IPS-15b (cell line): ENCODE results near the gene TTYH1.

ENCODE experiments used
- H3K27me3 ChIP-seq: one replicate; pipeline ENCODE4 v1.6.1; 2013; ENCODE audit warnings: low read length; ENCODE audit not compliant: control insufficient read depth, insufficient read depth
- H3K36me3 ChIP-seq: one replicate; pipeline ENCODE4 v1.6.1; 2013; ENCODE audit warnings: low read length; ENCODE audit not compliant: control insufficient read depth, insufficient read depth
- H3K4me1 ChIP-seq: one replicate; pipeline ENCODE4 v1.6.1; 2013; ENCODE audit warnings: mild to moderate bottlenecking, low read length; ENCODE audit not compliant: control insufficient read depth, insufficient read depth
- H3K4me3 ChIP-seq: one replicate; pipeline ENCODE4 v1.5.1; 2013; ENCODE audit warnings: low read depth, low read length
- H3K9ac ChIP-seq: one replicate; pipeline ENCODE4 v1.6.1; 2013; ENCODE audit warnings: low read depth, mild to moderate bottlenecking, low read length
- H3K9me3 ChIP-seq: one replicate; pipeline ENCODE4 v1.6.1; 2013; ENCODE audit warnings: mild to moderate bottlenecking, low read length; ENCODE audit not compliant: control insufficient read depth, insufficient read depth

TTYH1 gene

GRCh38 chr19:54399189-54399588, 16.1 kb upstream of the TTYH1 start:
- H3K36me3 ChIP-seq = no peaks in the 10 kb centered on the region
- H3K9ac ChIP-seq = no peak overlapping the region
- no peaks in the 10 kb centered on the region for H3K9me3 ChIP-seq
- no peak overlapping the region for H3K4me3 ChIP-seq
- no peaks in the 10 kb centered on the region for H3K27me3 ChIP-seq
- H3K4me1 ChIP-seq = no peaks in the 10 kb centered on the region

- Histone ChIP-seq H3K36me3 (no peaks in the 10 kb centered on the region), H3K4me1 (no peaks in the 10 kb centered on the region), H3K27me3 (no peaks in the 10 kb centered on the region), H3K4me3 (no peak overlapping the region), H3K9me3 (no peaks in the 10 kb centered on the region), H3K9ac (no peak overlapping the region)
These were observed 14.4 kb upstream of the TTYH1 start for GRCh38 chr19:54400913-54401312.

GRCh38 chr19:54403054-54403453, 12.2 kb upstream of the TTYH1 start:
- Histone ChIP-seq H3K36me3 (no peaks in the 10 kb centered on the region), H3K9me3 (no peaks in the 10 kb centered on the region), H3K4me1 (no peaks in the 10 kb centered on the region), H3K27me3 (no peaks in the 10 kb centered on the region), H3K4me3 (no peak overlapping the region), H3K9ac (no peak overlapping the region)

- Histone ChIP-seq H3K9ac (no peak overlapping the region), H3K4me1 (no peaks in the 10 kb centered on the region)
These were observed 9.6 kb upstream of the TTYH1 start for GRCh38 chr19:54405628-54406027.

GRCh38 chr19:54407780-54408179, 7.5 kb upstream of the TTYH1 start:
- H3K4me1 ChIP-seq = no peaks in the 10 kb centered on the region
- no peak overlapping the region for H3K9ac ChIP-seq
- H3K9me3 ChIP-seq = no peaks in the 10 kb centered on the region
- H3K4me3 ChIP-seq = no peak overlapping the region
- H3K36me3 ChIP-seq = no peaks in the 10 kb centered on the region
- H3K27me3 ChIP-seq = peaks cover under 1% of the 10 kb centered on the region

More at GRCh38 chr19:54405628-54406027, 9.6 kb upstream of the TTYH1 start:
- Histone ChIP-seq H3K9me3 (no peaks in the 10 kb centered on the region), H3K4me3 (no peak overlapping the region), H3K36me3 (no peaks in the 10 kb centered on the region), H3K27me3 (no peaks in the 10 kb centered on the region)

GRCh38 chr19:54408456-54409026, 6.7 kb upstream of the TTYH1 start:
- Histone ChIP-seq H3K4me3 (no peak overlapping the region), H3K9me3 (no peaks in the 10 kb centered on the region), H3K36me3 (no peaks in the 10 kb centered on the region), H3K9ac (no peak overlapping the region), H3K4me1 (no peaks in the 10 kb centered on the region), H3K27me3 (peaks cover 5% of the 10 kb centered on the region)

GRCh38 chr19:54411033-54411432, 4.2 kb upstream of the TTYH1 start:
- no peaks in the 10 kb centered on the region for H3K36me3 ChIP-seq
- H3K4me1 ChIP-seq = no peaks in the 10 kb centered on the region
- no peak overlapping the region for H3K4me3 ChIP-seq
- H3K27me3 ChIP-seq = peaks cover 21% of the 10 kb centered on the region
- H3K9ac ChIP-seq = no peak overlapping the region
- H3K9me3 ChIP-seq = peaks cover 7% of the 10 kb centered on the region

- Histone ChIP-seq H3K9ac (no peak overlapping the region), H3K9me3 (peaks cover 7% of the 10 kb centered on the region), H3K4me3 (no peak overlapping the region), H3K27me3 (peaks cover 23% of the 10 kb centered on the region), H3K4me1 (no peaks in the 10 kb centered on the region), H3K36me3 (no peaks in the 10 kb centered on the region)
These were observed 2.4 kb upstream of the TTYH1 start for GRCh38 chr19:54412877-54413276.

- Histone ChIP-seq H3K27me3 (peaks cover 23% of the 10 kb centered on the region), H3K36me3 (no peaks in the 10 kb centered on the region), H3K4me3 (no peak overlapping the region), H3K9me3 (peaks cover 7% of the 10 kb centered on the region), H3K9ac (no peak overlapping the region), H3K4me1 (no peaks in the 10 kb centered on the region)
These were observed 1.1 kb upstream of the TTYH1 start for GRCh38 chr19:54414156-54414555.

- H3K4me3 ChIP-seq = peak overlapping the region; percentile 71
- H3K9ac ChIP-seq = peak overlapping the region; percentile 37
- no peaks in the 10 kb centered on the region for H3K36me3 ChIP-seq
- peaks cover 23% of the 10 kb centered on the region for H3K27me3 ChIP-seq
- H3K4me1 ChIP-seq = peaks cover 9% of the 10 kb centered on the region
- H3K9me3 ChIP-seq = peaks cover 7% of the 10 kb centered on the region
These were observed 823 bp downstream of the TTYH1 start for GRCh38 chr19:54415901-54416673.

- peak overlapping the region; percentile 71 for H3K4me3 ChIP-seq
- H3K27me3 ChIP-seq = peaks cover 23% of the 10 kb centered on the region
- peak overlapping the region; percentile 37 for H3K9ac ChIP-seq
- H3K36me3 ChIP-seq = peaks cover 6% of the 10 kb centered on the region
- H3K4me1 ChIP-seq = peaks cover 16% of the 10 kb centered on the region
- peaks cover 7% of the 10 kb centered on the region for H3K9me3 ChIP-seq
These were observed 1.6 kb downstream of the TTYH1 start for GRCh38 chr19:54416695-54417491.
